ENCODE measurements around the gene RBAK.
"Not testable (repeated sequence)": the region's sequence is repeated elsewhere in the genome, so short reads cannot be mapped to it uniquely, and the experiment has no call there.

Gene RBAK

GRCh38 chr7:5070206-5070605, 24.5 kb downstream of the RBAK start:
- no peak for DNase-seq (ENCODE audit: low read depth)
- TF ChIP-seq, protein P1, sequence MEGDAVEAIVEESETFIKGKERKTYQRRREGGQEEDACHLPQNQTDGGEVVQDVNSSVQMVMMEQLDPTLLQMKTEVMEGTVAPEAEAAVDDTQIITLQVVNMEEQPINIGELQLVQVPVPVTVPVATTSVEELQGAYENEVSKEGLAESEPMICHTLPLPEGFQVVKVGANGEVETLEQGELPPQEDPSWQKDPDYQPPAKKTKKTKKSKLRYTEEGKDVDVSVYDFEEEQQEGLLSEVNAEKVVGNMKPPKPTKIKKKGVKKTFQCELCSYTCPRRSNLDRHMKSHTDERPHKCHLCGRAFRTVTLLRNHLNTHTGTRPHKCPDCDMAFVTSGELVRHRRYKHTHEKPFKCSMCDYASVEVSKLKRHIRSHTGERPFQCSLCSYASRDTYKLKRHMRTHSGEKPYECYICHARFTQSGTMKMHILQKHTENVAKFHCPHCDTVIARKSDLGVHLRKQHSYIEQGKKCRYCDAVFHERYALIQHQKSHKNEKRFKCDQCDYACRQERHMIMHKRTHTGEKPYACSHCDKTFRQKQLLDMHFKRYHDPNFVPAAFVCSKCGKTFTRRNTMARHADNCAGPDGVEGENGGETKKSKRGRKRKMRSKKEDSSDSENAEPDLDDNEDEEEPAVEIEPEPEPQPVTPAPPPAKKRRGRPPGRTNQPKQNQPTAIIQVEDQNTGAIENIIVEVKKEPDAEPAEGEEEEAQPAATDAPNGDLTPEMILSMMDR (IDR thresholded peaks at IDR 0.05; ENCODE audit: low read depth, low read length): no peak
- TF ChIP-seq MYC (IDR thresholded peaks at IDR 0.05; ENCODE audit: low read depth, low read length) (no peak), MAX (IDR thresholded peaks at IDR 0.05; ENCODE audit: low read depth, low read length) (no peak), POLR2A (IDR thresholded peaks at IDR 0.05; ENCODE audit: extremely low read depth, insufficient read length) (no peak)
- no peak overlapping the region for H3K4me3 ChIP-seq (ENCODE audit: low read depth, low read length)

GRCh38 chr7:5075187-5075586, 29.5 kb downstream of the RBAK start:
- H3K4me3 ChIP-seq (ENCODE audit: low read depth, low read length); DNase-seq (ENCODE audit: low read depth): not testable (repeated sequence)

DNA sequence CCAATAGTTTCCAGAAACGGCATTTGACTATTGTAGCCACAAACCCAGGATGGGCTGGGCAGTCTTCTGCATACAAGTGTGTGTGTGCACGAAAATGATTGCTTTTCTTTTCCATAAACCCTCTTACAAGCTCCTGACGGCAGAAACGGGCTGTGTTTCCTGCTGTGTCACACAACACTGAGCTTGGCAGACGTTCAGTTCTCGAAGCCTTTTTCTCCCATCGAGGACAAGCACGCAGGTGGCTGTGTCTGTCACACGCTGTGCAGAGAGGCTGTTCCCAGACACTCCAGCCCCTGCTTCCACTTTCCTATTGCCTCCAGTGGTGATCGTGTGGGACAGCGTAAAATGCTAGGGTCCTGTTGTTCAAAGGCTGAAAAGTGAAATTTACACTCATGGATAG, 32.1 kb downstream of the RBAK start:
- no peak for DNase-seq (ENCODE audit: low read depth)
- TF ChIP-seq MYC (IDR thresholded peaks at IDR 0.05; ENCODE audit: low read depth, low read length): no peak
- no peak overlapping the region for H3K4me3 ChIP-seq (ENCODE audit: low read depth, low read length)

DNA sequence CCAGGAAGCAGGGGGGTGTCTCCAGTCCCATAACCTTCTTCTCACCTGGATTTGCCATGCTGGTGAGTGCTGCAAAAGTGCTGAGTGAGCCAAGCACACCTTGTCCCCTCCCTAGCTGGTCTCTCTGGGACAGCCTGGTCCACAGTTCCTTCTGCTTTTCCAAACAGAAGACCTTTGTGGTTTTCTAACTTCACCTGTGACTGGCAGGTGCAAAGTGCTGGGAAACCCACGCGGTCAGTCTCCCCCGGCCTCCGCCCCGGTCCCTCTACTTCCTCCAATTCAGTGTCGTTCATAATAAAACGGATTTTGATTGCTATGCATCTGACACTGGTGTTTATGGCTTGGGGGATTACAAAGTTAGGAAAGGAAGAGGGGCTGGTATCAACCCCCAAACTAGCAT, 37.1 kb downstream of the RBAK start:
- TF ChIP-seq MYC (IDR thresholded peaks at IDR 0.05; ENCODE audit: low read depth, low read length) (no peak), MAX (IDR thresholded peaks at IDR 0.05; ENCODE audit: low read depth, low read length) (no peak)
- no peak for DNase-seq (ENCODE audit: low read depth)
- H3K4me3 ChIP-seq (ENCODE audit: low read depth, low read length): no peak overlapping the region

GRCh38 chr7:5083311-5083711, 37.7 kb downstream of the RBAK start:
- TF ChIP-seq MYC (IDR thresholded peaks at IDR 0.05; ENCODE audit: low read depth, low read length) (no peak), POLR2A (IDR thresholded peaks at IDR 0.05; ENCODE audit: extremely low read depth, insufficient read length) (no peak), MAX (IDR thresholded peaks at IDR 0.05; ENCODE audit: low read depth, low read length) (no peak)
- TF ChIP-seq, protein P1 (IDR thresholded peaks at IDR 0.05; ENCODE audit: low read depth, low read length): no peak
- no peak overlapping the region for H3K4me3 ChIP-seq (ENCODE audit: low read depth, low read length)
- DNase-seq (ENCODE audit: low read depth): no peak

- TF ChIP-seq MAX (IDR thresholded peaks at IDR 0.05; ENCODE audit: low read depth, low read length) (no peak), MYC (IDR thresholded peaks at IDR 0.05; ENCODE audit: low read depth, low read length) (no peak)
- H3K4me3 ChIP-seq (ENCODE audit: low read depth, low read length): no peak overlapping the region
- no peak for DNase-seq (ENCODE audit: low read depth)
Observed at GRCh38 chr7:5086256-5086655, 40.6 kb downstream of the RBAK start.

DNA sequence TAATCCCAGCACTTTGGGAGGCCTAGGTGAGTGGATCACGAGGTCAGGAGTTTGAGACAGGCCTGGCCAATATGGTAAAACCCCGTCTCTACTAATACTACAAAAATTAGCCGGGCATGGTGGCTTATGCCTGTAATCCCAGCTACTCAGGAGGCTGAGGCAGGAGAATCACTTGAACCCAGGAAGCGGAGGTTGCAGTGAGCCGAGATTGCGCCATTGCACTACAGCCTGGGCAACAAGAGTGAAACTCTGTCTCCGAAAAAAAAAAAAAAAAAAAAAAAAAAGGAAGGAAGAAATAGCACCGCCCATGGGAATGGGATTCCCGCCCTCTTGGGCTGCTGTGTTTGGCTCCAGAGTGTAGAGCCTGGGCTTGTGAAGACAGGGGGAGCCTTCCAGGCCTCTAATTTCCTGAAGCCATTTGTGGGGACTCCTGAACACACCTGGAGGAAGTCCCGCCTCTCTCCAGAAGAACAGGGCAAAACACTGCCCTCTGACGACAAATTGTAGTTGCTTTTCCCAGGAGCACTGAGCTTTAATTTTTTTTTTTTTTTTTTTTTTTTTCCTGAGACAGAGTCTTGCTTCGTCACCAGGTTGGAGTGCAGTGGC, 42.7 kb downstream of the RBAK start:
- not testable (repeated sequence) for H3K4me3 ChIP-seq (ENCODE audit: low read depth, low read length); DNase-seq (ENCODE audit: low read depth)

GRCh38 chr7:5088906-5089305, 43.2 kb downstream of the RBAK start:
- TF ChIP-seq, protein P1 (IDR thresholded peaks at IDR 0.05; ENCODE audit: low read depth, low read length): no peak
- TF ChIP-seq MYC (IDR thresholded peaks at IDR 0.05; ENCODE audit: low read depth, low read length) (no peak), POLR2A (IDR thresholded peaks at IDR 0.05; ENCODE audit: extremely low read depth, insufficient read length) (no peak), MAX (IDR thresholded peaks at IDR 0.05; ENCODE audit: low read depth, low read length) (no peak)
- H3K4me3 ChIP-seq (ENCODE audit: low read depth, low read length): no peak overlapping the region
- DNase-seq (ENCODE audit: low read depth): no peak

Measured in NB4 (cell line).